ELF-1 (cell line): ENCODE results near the gene FARP1.
A peak's percentile ranks its signal among the peaks of the same experiment; 100 is the strongest.

ENCODE experiments used
- DNase-seq: peaks from one replicate; pipeline ENCODE4 v3.0.0-alpha.2; 2016; ENCODE audit warnings: low read depth, low spot score

The FARP1 gene

GRCh38 chr13:98305670-98306069, 162.8 kb downstream of the FARP1 start:
- DNase-seq, result no peak

- no peak for DNase-seq
Observed at GRCh38 chr13:98307463-98308085, 164.7 kb downstream of the FARP1 start.

DNA sequence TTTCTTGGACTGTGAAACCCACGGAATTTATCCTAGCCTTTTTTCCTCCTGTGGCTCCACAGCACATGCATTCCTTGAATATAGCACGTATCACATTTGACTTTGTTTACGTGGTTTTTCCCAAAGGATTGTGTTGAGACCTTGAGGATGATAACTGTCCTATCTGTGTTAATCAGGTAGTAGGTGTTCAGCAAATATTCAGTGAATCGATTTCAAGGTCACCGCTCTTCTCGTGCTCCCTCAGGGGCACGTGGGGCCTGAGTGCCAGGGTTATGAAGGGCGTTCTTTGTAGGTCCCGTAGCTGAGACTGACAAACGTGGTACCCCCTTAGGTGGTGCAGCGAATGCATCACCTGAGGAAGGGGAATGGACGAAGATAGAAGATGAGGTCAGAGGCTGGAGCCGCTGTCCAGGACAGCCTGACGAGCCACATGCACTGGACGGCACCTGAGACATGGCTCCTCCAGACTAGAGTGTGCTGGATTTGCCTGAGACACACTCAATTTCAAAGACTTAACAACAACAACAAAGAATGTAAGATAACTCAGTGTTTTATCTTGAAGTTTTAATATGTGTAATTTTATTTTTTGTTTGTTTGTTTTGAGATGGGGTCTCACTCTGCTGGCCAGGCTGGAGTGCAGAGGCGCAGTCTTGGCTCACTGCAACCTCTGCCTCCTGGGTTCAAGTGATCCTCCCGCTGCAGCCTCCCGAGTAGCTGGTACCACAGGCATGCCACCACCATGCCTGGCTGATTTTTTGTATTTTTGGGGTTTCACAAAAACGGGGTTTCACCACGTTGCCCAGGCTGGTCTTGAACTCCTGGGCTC, 165.4 kb downstream of the FARP1 start:
- no peak for DNase-seq

- DNase-seq, result no peak
Observed at GRCh38 chr13:98309569-98310335, 166.9 kb downstream of the FARP1 start.

DNA sequence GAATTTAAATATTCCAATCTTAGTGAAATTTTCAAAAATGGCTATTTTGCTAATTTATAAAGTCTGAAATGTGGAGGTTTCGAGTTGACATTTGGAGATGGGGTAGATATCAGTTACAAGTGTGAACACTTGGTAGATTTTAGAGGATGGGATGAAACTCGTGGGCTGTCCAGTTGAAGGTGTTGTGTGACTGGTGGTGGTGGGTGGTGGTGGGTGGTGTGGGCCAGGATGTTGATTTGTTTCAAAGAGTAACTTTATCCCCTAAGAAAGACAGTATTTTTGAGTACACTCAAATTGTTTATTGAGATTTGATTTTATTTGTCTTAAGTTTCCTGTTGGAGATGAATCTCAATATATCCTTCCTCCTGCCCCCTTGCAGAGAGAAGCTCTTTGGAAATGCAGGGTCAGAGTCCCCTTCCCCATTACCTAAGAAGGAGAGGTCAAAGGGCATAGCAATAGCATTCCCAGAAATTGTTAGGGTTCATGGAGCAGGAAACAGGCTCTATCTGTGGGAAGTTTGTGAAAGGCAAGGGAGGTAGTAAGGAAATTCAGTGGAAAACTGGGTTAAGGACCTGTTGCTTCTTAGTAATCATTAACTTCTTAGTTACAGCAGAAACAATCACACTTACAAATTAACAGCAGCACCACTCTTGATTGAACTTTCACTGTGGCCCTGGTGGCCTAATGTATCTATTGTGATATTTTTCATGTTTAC, 167.7 kb downstream of the FARP1 start:
- DNase-seq, result no peak

GRCh38 chr13:98311200-98311548, 168.3 kb downstream of the FARP1 start:
- no peak for DNase-seq

GRCh38 chr13:98312606-98313005, 169.7 kb downstream of the FARP1 start:
- no peak for DNase-seq

DNA sequence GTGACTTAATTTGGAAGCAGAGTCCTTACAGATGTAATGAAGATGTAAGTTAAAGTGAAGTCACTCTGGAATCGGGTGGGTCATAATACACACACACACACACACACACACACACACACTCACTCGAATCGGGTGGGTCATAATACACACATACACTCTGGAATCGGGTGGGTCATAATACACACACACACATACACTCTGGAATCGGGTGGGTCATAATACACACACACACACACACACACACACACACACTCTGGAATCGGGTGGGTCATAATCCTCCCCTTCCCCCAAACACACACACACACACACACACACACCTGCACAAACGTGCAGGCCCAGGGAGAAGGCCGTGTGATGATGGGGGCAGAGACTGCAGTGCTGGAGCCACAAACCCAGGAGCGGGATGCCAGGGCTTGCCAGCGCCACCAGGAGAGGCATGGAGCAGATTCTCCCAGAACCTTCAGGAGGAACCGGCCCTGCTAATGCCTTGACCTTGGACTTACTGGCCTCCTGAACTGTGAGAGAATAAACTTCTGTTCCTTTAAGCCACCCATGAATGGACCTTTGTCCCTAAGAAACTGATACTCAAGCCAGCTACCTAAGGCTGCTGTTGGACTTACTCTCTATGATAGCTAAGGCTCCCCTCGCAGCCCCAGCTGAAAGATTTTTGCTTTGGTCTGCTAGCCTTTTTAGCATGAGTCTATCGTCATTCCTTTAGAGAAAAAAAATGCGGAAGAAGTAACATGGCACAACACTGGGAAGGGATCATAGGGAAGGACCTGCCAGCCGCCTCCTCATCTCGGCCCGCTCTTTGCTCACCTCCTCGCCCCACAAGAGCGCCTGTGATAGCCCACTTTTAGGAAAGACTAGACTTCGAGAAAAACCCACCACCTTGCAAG, 170.4 kb downstream of the FARP1 start:
- DNase-seq, result no peak

- no peak for DNase-seq
Observed at GRCh38 chr13:98313922-98314292, 171.0 kb downstream of the FARP1 start.

- DNase-seq, result peak; percentile 50
Observed at GRCh38 chr13:98315466-98315865, 172.6 kb downstream of the FARP1 start.

DNA sequence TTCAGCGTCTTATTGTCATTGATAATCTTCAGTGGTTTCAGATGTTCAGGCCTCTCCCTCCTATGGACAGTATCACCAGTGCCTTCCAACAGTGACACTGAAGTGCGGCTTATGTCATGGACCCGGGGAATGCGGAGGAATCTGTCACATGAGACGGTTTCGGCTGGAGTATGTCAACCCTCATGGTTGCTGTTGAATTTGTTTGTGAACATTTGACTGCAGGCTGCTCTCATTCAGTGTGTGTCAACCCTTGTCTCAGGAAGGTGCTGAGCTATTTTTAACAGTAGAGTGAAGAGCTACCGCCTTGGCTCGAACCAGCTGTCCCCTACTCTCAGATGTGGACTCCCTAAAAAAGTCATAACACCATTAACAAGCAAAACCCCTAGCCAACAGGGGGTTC, 173.0 kb downstream of the FARP1 start:
- no peak for DNase-seq

DNA sequence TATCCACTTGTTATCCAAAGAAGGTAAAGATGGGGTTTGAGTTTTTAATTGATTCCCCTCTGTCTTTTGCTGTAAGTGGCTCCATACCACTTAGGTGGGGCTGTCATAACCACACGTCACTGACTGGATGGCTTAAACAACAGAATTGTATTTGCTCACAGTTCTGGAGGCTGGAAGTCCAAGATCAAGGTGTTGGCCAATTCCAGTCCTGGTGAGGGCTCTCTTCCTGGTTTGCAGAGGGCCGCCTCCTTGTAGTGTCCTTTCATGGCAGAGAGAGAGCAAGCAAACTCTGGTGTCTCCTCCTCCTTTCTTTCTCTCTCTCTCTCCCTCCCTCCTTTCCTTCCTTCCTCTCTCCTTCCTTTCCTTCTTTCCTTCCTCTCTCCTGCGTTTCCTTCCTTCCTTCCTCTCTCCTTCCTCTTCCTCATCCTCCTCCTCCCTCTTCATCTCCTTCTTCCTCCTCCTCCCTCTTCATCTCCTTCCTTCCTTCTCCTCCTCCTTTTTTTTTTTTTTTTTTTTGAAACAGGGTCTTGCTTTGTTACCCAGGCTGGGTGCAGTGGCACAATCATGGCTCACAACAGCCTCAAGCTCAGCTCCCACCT, 174.8 kb downstream of the FARP1 start:
- DNase-seq, result no peak

GRCh38 chr13:98318263-98318878, 175.5 kb downstream of the FARP1 start:
- no peak for DNase-seq

GRCh38 chr13:98320561-98321105, 177.7 kb downstream of the FARP1 start:
- no peak for DNase-seq

- DNase-seq, result no peak
Observed at GRCh38 chr13:98321395-98321794, 178.5 kb downstream of the FARP1 start.

DNA sequence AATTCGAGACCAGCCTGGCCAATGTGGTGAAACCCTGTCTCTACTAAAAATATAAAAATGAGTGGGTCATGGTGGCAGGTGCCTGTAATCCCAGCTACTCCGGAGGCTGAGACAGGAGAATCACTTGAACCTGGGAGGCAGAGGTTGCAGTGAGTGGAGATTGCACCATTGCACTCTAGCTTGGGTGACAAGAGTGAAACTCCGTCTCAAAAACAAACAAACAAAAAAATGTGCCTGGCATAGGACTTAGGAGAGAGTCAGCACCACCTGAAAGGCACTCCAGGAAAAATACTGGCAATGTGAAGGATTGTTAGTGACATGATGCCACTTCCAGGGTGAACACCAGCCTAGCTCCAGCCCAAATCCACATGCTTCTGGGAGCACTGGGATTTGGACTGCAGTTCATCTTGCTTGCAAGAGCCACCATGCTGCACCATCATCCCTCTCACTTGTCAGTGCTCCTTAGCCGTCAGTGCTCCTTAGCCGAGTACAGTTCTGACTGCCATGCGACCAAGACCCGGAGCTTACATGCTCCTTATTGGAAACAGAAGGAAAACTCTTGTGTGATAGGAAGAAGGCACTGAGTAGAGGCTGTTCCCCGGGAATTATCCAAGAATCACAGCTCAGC, 179.3 kb downstream of the FARP1 start:
- DNase-seq, result no peak

DNA sequence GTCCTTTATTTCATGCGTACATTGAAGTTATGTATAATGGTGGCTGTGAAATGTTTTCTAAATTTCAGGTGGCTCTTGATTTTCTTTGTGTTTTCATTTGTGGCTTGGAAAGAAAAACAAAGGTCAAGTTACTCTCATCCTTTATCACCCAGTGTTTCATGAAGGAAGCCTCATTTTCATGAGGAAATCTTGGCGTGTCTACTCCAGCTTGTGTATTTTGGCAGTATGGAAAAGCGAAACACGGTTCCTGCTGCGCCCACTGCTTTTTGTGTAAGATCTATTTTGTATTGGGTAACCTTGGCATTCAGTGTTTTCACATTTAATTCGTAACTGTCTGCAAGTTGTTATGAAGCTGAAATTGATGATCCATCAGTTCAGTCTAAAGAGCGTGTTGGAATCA, 181.2 kb downstream of the FARP1 start:
- DNase-seq, result no peak

GRCh38 chr13:98325724-98326123, 182.8 kb downstream of the FARP1 start:
- peak; percentile 58 for DNase-seq

- no peak for DNase-seq
Observed at GRCh38 chr13:98326291-98326690, 183.4 kb downstream of the FARP1 start.
